ENCODE data around the gene CDC42EP5.
"Not testable (repeated sequence)": the region's sequence is repeated elsewhere in the genome, so short reads cannot be mapped to it uniquely, and the experiment has no call there.

DNA sequence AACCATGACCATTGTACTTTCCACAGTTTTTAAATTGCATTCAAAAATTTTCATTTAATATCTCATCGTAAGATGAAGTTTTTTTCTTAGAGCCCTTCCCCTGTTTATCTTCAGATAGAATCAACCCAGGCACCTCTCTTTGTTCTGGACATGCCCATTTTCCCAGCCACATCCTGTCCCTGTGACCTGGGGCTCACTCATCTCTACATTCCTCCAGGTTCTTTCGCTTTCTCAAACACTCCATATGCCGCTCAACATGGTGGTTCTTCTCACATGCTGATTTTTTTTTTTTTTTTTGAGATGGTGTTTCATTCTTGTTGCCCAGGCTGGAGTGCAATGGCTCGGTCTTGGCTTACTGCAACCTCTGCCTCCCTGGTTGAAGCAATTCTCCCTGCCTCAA is 32.4 kb upstream of the CDC42EP5 start:
- TF ChIP-seq, protein P1, sequence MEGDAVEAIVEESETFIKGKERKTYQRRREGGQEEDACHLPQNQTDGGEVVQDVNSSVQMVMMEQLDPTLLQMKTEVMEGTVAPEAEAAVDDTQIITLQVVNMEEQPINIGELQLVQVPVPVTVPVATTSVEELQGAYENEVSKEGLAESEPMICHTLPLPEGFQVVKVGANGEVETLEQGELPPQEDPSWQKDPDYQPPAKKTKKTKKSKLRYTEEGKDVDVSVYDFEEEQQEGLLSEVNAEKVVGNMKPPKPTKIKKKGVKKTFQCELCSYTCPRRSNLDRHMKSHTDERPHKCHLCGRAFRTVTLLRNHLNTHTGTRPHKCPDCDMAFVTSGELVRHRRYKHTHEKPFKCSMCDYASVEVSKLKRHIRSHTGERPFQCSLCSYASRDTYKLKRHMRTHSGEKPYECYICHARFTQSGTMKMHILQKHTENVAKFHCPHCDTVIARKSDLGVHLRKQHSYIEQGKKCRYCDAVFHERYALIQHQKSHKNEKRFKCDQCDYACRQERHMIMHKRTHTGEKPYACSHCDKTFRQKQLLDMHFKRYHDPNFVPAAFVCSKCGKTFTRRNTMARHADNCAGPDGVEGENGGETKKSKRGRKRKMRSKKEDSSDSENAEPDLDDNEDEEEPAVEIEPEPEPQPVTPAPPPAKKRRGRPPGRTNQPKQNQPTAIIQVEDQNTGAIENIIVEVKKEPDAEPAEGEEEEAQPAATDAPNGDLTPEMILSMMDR (IDR thresholded peaks at IDR 0.05; ENCODE audit: insufficient read depth, low read depth, low read length): not testable (repeated sequence)
- not testable (repeated sequence) for TF ChIP-seq EZH2 (IDR thresholded peaks at IDR 0.05; ENCODE audit: insufficient read depth, low read length)

All from astrocyte (in vitro differentiated cells and primary cell).